IMR-90 (cell line): ENCODE results near the gene MICAL1. TPM values are rescaled to one million over a fixed set of nuclear protein-coding genes. Genes with fewer than 3 reads are reported as not detected.
A peak's percentile ranks its signal among the peaks of the same experiment; 100 is the strongest.

Source experiments
- ATAC-seq: fragments of 200-7000 bp; cut with Tn5 transposase; 2 replicates; pipeline ENCODE4 v1.9.1; 2020; ENCODE audit warnings: low read depth, mild to moderate bottlenecking, moderate library complexity
- BruUV-seq: library from RNA; stranded (reverse); fragments of 400-500 nt; replicated peaks from 2 replicates; lab custom pipeline; 2021; lab: Mats Ljungman, UMichigan
- CTCF ChIA-PET: fragments of 300-600 bp; formaldehyde crosslinking; extraction: SDS; loops from one replicate; lab custom pipeline; 2021; ENCODE audit warnings: antibody characterized with exemption; lab: Yijun Ruan, JAX
- POLR2A ChIA-PET: fragments of 300-600 bp; sonication (Branson Sonifier 250); formaldehyde crosslinking; loops from one replicate; lab custom pipeline; 2022; ENCODE audit warnings: antibody characterized with exemption; ENCODE audit not compliant: unreplicated experiment; lab: Charles Lee
- DNase-seq: peaks from one replicate; pipeline ENCODE4 v3.0.0; 2013
- H2AFZ ChIP-seq: replicated peaks from 2 replicates; pipeline ENCODE3; 2013; ENCODE audit warnings: low read length, mild to moderate bottlenecking; ENCODE audit not compliant: poor library complexity
- H2AK5ac ChIP-seq: 2 replicates; pipeline ENCODE4 v1.6.1; 2013; ENCODE audit warnings: low read depth, low read length, inconsistent platforms
- H2AK9ac ChIP-seq: replicated peaks from 2 replicates; pipeline ENCODE3; 2013; ENCODE audit warnings: mild to moderate bottlenecking, low read depth, low read length, moderate library complexity; ENCODE audit not compliant: poor library complexity
- H2BK120ac ChIP-seq: 2 replicates; pipeline ENCODE4 v1.6.1; 2013; ENCODE audit warnings: low read depth, low read length, inconsistent platforms
- H2BK15ac ChIP-seq: 3 replicates; pipeline ENCODE4 v1.6.1; 2013; ENCODE audit warnings: low read depth, low read length, inconsistent platforms
- H2BK20ac ChIP-seq: 2 replicates; pipeline ENCODE4 v1.6.1; 2013; ENCODE audit warnings: low read depth, mild to moderate bottlenecking, inconsistent platforms, low read length, moderate library complexity
- H2BK5ac ChIP-seq: 2 replicates; pipeline ENCODE4 v1.6.1; 2013; ENCODE audit warnings: mild to moderate bottlenecking, low read depth, low read length, inconsistent platforms; ENCODE audit not compliant: poor library complexity, severe bottlenecking
- H3K14ac ChIP-seq: replicated peaks from 2 replicates; pipeline ENCODE4 v1.6.1; 2013; ENCODE audit warnings: low read depth, low read length, inconsistent platforms
- H3K18ac ChIP-seq: 2 replicates; pipeline ENCODE4 v1.6.1; 2013; ENCODE audit warnings: low read depth, low read length, control low read depth
- H3K23ac ChIP-seq: 2 replicates; pipeline ENCODE4 v1.6.1; 2013; ENCODE audit warnings: low read depth, low read length, inconsistent platforms
- H3K27ac ChIP-seq: 2 replicates; pipeline ENCODE4 v1.5.1; 2013; ENCODE audit warnings: mild to moderate bottlenecking, control low read depth, low read length; ENCODE audit not compliant: insufficient read depth
- H3K27me3 ChIP-seq: 2 replicates; pipeline ENCODE4 v1.6.1; 2013; ENCODE audit warnings: low read length; ENCODE audit not compliant: control insufficient read depth, insufficient read depth
- H3K36me3 ChIP-seq: 2 replicates; pipeline ENCODE4 v1.6.1; 2013; ENCODE audit warnings: low read length, mixed read lengths; ENCODE audit not compliant: control insufficient read depth, insufficient read depth
- H3K4ac ChIP-seq: 2 replicates; pipeline ENCODE4 v1.6.1; 2013; ENCODE audit warnings: low read depth, low read length, inconsistent platforms
- H3K4me1 ChIP-seq: 2 replicates; pipeline ENCODE4 v1.6.1; 2013; ENCODE audit warnings: low read length, mixed read lengths; ENCODE audit not compliant: control insufficient read depth, insufficient read depth
- H3K4me2 ChIP-seq: 2 replicates; pipeline ENCODE4 v1.6.1; 2013; ENCODE audit warnings: low read depth, mild to moderate bottlenecking, control low read depth, low read length, moderate library complexity
- H3K4me3 ChIP-seq: 2 replicates; pipeline ENCODE4 v1.5.1; 2013; ENCODE audit warnings: low read depth, mild to moderate bottlenecking, control low read depth, low read length, moderate library complexity; ENCODE audit not compliant: insufficient read depth
- H3K56ac ChIP-seq: 2 replicates; pipeline ENCODE4 v1.6.1; 2013; ENCODE audit warnings: low read length, inconsistent platforms; ENCODE audit not compliant: insufficient read depth; ENCODE audit errors: extremely low read depth
- H3K79me1 ChIP-seq, 2 experiments: 2 replicates each; pipeline ENCODE4 v1.6.1; 2013; ENCODE audit warnings: low read length in 2 of 2, inconsistent platforms in 1 of 2, low read depth in 1 of 2
- H3K9ac ChIP-seq: 2 replicates; pipeline ENCODE4 v1.6.1; 2013; ENCODE audit warnings: low read depth, low read length, control low read depth
- H3K9me1 ChIP-seq: 2 replicates; pipeline ENCODE4 v1.6.1; 2013; ENCODE audit warnings: low read length, inconsistent platforms; ENCODE audit not compliant: insufficient read depth
- H3K9me3 ChIP-seq: 2 replicates; pipeline ENCODE4 v1.6.1; 2013; ENCODE audit warnings: low read length; ENCODE audit not compliant: control insufficient read depth, insufficient read depth
- H4K20me1 ChIP-seq: 2 replicates; pipeline ENCODE4 v1.6.1; 2013; ENCODE audit warnings: low read length, inconsistent platforms; ENCODE audit not compliant: insufficient read depth
- H4K5ac ChIP-seq: 2 replicates; pipeline ENCODE4 v1.6.1; 2013; ENCODE audit warnings: mild to moderate bottlenecking, low read depth, low read length, control low read depth
- H4K8ac ChIP-seq, 2 experiments: 2 replicates each; pipeline ENCODE4 v1.6.1; 2013; ENCODE audit warnings: low read depth in 2 of 2, low read length in 2 of 2, control low read depth in 1 of 2, inconsistent platforms in 1 of 2
- H4K91ac ChIP-seq: 2 replicates; pipeline ENCODE4 v1.6.1; 2013; ENCODE audit warnings: low read depth, low read length, inconsistent platforms; ENCODE audit not compliant: insufficient read depth
- CHD1 ChIP-seq: IDR thresholded peaks from 2 replicates; pipeline ENCODE4 v1.6.1; 2012; ENCODE audit warnings: low read depth, low read length, improper control_type of control experiment
- CTCF ChIP-seq: conservative IDR thresholded peaks from 2 replicates; pipeline ENCODE4 v1.5.1; 2012; ENCODE audit warnings: mild to moderate bottlenecking, low read depth, low read length, improper control_type of control experiment
- FOS ChIP-seq: fragments of 150-350 bp; IDR thresholded peaks from 2 replicates; pipeline ENCODE4 v1.6.1; 2016; ENCODE audit warnings: low read depth, low read length
- RAD21 ChIP-seq: IDR thresholded peaks from 2 replicates; pipeline ENCODE4 v1.6.1; 2012; ENCODE audit warnings: low read length, improper control_type of control experiment
- SMC3 ChIP-seq: fragments of 150-350 bp; IDR thresholded peaks from 2 replicates; pipeline ENCODE4 v1.6.1; 2016; ENCODE audit warnings: low read depth, mild to moderate bottlenecking, antibody characterized with exemption, low read length, moderate library complexity
- WGBS, 2 experiments: methylation state at CpG; one replicate each; pipeline versions ENCODE4 v1.1.5 to v1.1.7; 2013; ENCODE audit warnings: missing lambda C conversion rate in 2 of 2; ENCODE audit not compliant: insufficient read length in 1 of 2; ENCODE audit errors: extremely low coverage in 2 of 2; 5-methylcytosine and 5-hydroxymethylcytosine counted together
- dilution Hi-C: fragments of 300-500 bp; cut with HindIII; formaldehyde crosslinking; loops from one replicate; pipeline ENCODE4 v1.14.3; 2018; ENCODE audit warnings: low sequenced_read_pairs; ENCODE audit not compliant: unreplicated experiment
- in situ Hi-C: fragments of 300-500 bp; cut with MboI; formaldehyde crosslinking; loops from 3 replicates; pipeline ENCODE4 v1.14.3; 2019; ENCODE audit warnings: low sequenced_read_pairs, inconsistent platforms, mixed read lengths
- intact Hi-C: fragments of 100-400 bp; cut with micrococcal nuclease; formaldehyde crosslinking; loops from 2 replicates; pipeline ENCODE4 v1.10.0; 2022
- polyA plus RNA-seq, 3 experiments: library from polyadenylated mRNA; depleted of rRNA; stranded (reverse); fragments of >200 nt; gene quantifications; 2 replicates each; pipeline ENCODE4 v1.2.3, GENCODE V29; 2012; ENCODE audit warnings: low replicate concordance in 1 of 3
- total RNA-seq: library from RNA; depleted of rRNA; stranded (reverse); fragments of >200 nt; gene quantifications from 2 replicates; pipeline ENCODE4 v1.2.3, GENCODE V29; 2012

The MICAL1 gene
- total and polyA plus RNA-seq, 2 of the 4 experiments (the other 2 are of a cell fraction), result 30.5 to 57.1 TPM

- Histone ChIP-seq H3K4ac (no peak overlapping the region), H3K18ac (no peak overlapping the region), H2BK120ac (no peak overlapping the region), H3K23ac (no peak overlapping the region), H4K5ac (no peak overlapping the region), H3K4me2 (no peak overlapping the region), H3K9me3 (no peaks in the 10 kb centered on the region), H3K56ac (no peak overlapping the region), H3K27ac (no peak overlapping the region), H2AFZ (no peak overlapping the region), H3K14ac (no peak overlapping the region), H3K79me1 (no peaks in the 10 kb centered on the region), H3K4me3 (no peak overlapping the region), H3K9me1 (no peaks in the 10 kb centered on the region), H3K36me3 (no peaks in the 10 kb centered on the region), H4K8ac (no peak overlapping the region), H2BK15ac (no peak overlapping the region), H3K9ac (no peak overlapping the region), H4K20me1 (no peaks in the 10 kb centered on the region), H2AK5ac (no peak overlapping the region), H4K91ac (no peak overlapping the region), H2BK20ac (no peak overlapping the region), H2BK5ac (no peak overlapping the region), H3K4me1 (no peaks in the 10 kb centered on the region), H2AK9ac (no peak overlapping the region), H3K27me3 (peaks cover 7% of the 10 kb centered on the region)
- ChIA-PET POLR2A (no interaction called here), CTCF (interaction anchor here (0.7 to 2.1 kb wide), 4 partner anchors 10 to 209 kb away, joined by 3 to 7 read pairs (median 5); no protein-coding TSS in a partner anchor)
- DNase-seq (peak; percentile 44), ATAC-seq (peak; percentile 92)
- dilution Hi-C loops (no loop called here), intact Hi-C loops (loop anchor here (1.0 kb wide), 1 partner anchor 209 kb away; no protein-coding TSS in a partner anchor), in situ Hi-C loops (loop anchor here (25.0 kb wide), 2 partner anchors 210 to 860 kb away; no protein-coding TSS in a partner anchor)
- TF ChIP-seq CTCF (peak; percentile 61), RAD21 (peak; percentile 71), FOS (no peak), CHD1 (no peak), SMC3 (peak; percentile 51)
- WGBS, 2 experiments, result no CpG with 5 or more reads among the region's 4 CpGs
- no TSS peak for BruUV-seq
These were observed 58.6 kb downstream of the MICAL1 start for GRCh38 chr6:109397020-109397419.
